Thyroid gland (tissue), 4 donors: Measurements from ENCODE around the gene C10orf53.

Source experiments
- POLR2A ChIP-seq, 2 donors: fragments of 450-650 bp; IDR thresholded peaks; one replicate each; pipeline ENCODE4 v1.6.1; 2017; ENCODE audit warnings: antibody characterized with exemption in 2 of 2, mild to moderate bottlenecking in 2 of 2, moderate library complexity in 1 of 2
- TF ChIP-seq, protein P1 (sequence below), 6 experiments: fragments of 200-600 bp in 3 of 6; fragments of 450-650 bp in 3 of 6; sonication (generic) in 3 of 6; IDR thresholded peaks; one replicate each; pipeline ENCODE4 v1.5.1; 2016 to 2019; ENCODE audit warnings: antibody characterized with exemption in 6 of 6, mild to moderate bottlenecking in 2 of 6, inconsistent platforms in 1 of 6, moderate library complexity in 1 of 6

DNA sequence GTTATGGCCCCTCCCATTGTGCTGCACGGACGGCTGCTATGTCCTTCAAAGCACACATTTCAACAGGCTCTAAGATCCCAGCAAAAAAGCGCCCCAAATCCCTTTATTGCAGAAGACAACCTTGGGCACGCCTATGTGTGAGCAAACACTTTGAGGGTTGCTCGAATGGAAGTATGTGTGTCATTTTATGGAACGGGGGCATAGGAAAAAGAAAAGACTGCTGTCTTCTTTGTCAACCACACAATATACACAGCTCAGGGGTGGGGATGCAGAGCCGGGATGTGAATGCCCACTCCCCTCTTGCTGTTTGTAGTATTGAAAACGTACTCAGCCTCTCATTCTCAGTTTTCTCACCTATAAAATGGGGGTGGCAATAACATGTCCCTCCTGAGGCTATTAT lies 32.0 kb downstream of the C10orf53 start:
- TF ChIP-seq, protein P1, sequence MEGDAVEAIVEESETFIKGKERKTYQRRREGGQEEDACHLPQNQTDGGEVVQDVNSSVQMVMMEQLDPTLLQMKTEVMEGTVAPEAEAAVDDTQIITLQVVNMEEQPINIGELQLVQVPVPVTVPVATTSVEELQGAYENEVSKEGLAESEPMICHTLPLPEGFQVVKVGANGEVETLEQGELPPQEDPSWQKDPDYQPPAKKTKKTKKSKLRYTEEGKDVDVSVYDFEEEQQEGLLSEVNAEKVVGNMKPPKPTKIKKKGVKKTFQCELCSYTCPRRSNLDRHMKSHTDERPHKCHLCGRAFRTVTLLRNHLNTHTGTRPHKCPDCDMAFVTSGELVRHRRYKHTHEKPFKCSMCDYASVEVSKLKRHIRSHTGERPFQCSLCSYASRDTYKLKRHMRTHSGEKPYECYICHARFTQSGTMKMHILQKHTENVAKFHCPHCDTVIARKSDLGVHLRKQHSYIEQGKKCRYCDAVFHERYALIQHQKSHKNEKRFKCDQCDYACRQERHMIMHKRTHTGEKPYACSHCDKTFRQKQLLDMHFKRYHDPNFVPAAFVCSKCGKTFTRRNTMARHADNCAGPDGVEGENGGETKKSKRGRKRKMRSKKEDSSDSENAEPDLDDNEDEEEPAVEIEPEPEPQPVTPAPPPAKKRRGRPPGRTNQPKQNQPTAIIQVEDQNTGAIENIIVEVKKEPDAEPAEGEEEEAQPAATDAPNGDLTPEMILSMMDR (IDR thresholded peaks at IDR 0.05): no peak
- no peak for TF ChIP-seq POLR2A (IDR thresholded peaks at IDR 0.05)
